ENCODE data around the gene HS6ST2.
"Not testable (repeated sequence)": the region's sequence is repeated elsewhere in the genome, so short reads cannot be mapped to it uniquely, and the experiment has no call there.

The HS6ST2 gene

GRCh38 chrX:132958091-132958703 is at the start of gene HS6ST2:
TSS of gene HS6ST2 (minus strand) at chrX:132958629.
- no peak for DNase-seq

DNA sequence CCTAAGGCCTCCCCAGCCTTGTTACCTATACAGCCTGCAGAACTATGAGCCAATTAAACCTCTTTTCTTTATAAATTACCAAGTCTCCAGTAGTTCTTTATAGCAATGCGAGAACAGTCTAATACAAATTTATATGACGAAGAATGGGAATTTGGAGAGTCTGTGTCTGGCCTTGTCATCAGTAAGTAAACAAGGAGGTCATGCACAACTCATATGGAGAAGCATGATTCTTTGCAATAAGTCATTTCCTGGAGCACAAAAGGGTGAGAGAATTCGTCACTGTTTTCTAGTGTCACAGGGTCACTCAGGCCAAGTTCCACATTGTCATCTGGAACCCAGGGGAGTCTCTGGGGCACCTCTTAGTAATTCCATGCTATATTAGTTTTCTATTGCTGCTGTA is 49.0 kb upstream of the HS6ST2 start:
- DNase-seq, result no peak

DNA sequence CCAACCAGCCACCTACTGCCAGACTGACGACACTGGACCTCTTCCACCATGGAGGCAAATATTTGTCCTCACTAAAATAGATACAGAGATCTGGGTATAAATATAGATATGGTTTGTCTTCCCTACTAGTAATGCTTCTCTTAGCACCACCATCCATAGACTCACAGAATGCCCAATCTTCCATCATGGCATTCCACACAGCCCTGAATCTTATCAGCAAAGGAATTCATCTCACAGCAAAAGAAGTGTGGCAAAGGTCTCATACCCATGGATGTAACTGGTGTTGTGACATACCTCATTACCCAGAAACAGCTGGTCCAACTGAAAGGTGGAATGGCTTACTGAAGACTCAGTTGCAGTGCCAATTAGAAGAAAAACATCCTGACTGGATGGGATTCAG is 47.2 kb upstream of the HS6ST2 start:
- DNase-seq, result no peak

DNA sequence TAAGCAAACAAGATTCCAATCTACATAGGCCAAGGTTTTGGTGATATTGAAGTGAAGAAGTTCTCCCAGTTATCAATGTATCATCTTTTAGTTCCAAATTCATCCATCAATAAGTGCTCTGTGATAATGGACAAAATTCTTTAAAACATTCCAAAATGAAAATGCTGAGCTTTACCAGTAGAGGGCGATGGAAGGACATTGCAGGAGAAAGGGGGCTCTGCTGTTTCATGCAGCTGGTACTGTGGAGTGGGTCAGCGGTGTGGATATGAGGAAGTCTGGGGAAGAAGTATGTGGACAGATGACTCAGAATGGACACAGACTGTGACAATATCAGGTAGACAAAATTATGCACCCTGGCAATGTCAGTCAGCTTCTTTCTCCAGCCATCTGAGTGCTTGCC is 46.6 kb upstream of the HS6ST2 start:
- DNase-seq, result peak in 1 of 3 experiments; percentile 38

DNA sequence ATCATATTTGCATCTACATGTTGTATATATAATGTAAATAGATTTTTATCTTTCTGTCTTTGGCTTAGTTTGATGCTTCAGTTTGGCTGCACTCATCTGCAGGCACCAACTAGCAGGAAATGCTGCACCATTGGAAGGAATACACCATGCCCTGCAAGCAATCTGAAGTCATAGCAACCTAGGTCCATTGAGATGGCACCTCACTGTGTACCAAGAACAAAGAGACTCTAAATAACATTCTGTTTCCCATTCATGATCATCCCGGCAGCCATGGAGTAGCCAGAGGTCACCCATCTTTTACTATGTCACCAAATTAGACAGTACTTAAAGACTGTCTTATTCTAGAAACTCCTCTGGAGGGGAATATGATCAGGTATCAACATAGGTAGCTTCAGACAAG is 40.8 kb upstream of the HS6ST2 start:
- peak in 1 of 3 experiments; percentile 26 for DNase-seq

DNA sequence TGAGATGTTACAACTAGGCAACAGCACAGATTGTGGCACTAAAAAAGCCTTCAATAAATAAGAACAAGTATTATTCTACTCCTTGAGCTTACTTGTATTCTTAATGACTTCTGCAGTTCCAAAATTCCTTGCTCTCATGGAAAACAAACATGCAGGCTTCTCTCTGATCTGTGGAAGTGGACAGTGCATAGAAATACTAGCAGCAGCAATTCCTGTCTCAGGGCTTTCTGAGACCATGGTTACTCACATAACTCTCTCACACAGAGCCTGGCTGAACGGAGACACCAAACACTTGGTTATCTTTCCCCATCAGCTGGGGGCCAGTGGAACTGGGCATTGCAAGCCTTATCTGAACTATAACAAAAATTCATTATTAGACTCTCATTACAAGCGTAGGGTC is 32.4 kb upstream of the HS6ST2 start:
- DNase-seq, result no peak

- DNase-seq, result no peak
Measured at GRCh38 chrX:132986556-132986955, 28.1 kb upstream of the HS6ST2 start.

DNA sequence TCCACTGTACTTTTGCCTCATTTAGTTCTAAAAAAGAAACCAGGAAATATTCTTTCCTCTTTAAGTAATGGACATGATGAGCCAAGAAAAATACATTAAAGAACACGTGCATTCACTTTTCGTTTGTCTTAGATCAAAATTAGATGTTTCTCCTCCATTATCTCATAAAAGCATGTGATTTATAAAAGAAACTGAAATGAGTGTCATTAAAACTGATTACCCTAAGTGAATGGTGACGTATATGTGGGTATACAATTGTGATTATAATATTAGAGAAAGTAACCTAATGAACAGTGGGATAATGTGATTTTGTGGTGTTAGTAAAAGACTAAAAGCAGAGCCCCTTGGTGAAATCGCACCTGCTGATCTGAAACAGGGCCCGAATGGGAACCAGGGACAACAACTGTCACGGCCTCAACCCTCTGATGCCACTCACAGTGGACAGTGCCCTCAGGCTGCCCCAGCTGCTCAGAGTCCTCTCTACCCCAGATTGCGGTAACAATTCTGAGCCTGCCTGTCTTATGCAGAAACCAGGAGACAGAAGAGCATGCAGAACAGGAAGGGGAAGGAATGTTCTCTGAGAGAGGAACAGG is 25.7 kb upstream of the HS6ST2 start:
- DNase-seq, result no peak

DNA sequence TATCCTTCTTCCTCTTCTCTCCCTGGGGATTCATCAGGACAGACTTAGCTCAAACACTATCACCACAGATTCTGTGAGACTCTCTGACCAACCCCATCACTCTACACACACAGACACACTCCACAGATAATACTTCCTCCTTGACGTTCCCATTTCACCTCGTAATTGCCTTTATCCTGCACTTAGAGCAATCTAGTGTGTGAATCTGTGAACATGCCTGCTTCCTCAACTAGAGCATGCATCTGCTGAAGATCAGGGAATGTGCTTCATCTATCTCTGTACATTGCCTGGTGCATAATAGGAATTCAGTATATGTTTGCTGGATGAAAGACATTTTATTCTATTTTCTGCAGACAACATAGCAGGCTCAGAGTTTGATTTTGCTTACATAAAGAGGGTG is 25.1 kb upstream of the HS6ST2 start:
- DNase-seq, result no peak

GRCh38 chrX:132980035-132980434 is 21.6 kb upstream of the HS6ST2 start:
- DNase-seq, result not testable (repeated sequence)

- DNase-seq, result peak in 2 of 3 experiments; percentile 3 to 29
Measured at GRCh38 chrX:132968296-132968949, 10.0 kb upstream of the HS6ST2 start.

DNA sequence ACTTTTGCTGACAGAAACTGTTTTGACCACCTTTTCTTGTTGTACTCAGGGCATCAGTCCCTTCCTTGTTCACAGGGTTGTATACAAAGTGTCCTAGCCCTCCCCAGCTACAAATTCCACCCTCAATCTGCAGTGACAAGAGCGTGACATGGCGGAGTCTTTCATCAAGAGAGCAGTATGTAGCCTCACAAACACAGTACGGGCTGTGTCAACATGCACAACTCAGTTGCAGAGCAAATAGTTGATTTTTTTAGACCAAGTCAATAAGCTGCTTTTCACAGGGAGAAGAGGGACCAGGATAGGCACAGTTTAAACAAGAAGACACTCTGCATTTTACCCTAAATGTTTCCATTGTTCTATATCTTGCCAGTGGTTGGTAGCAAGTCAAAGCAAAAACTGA is 8.6 kb upstream of the HS6ST2 start:
- DNase-seq, result no peak

DNA sequence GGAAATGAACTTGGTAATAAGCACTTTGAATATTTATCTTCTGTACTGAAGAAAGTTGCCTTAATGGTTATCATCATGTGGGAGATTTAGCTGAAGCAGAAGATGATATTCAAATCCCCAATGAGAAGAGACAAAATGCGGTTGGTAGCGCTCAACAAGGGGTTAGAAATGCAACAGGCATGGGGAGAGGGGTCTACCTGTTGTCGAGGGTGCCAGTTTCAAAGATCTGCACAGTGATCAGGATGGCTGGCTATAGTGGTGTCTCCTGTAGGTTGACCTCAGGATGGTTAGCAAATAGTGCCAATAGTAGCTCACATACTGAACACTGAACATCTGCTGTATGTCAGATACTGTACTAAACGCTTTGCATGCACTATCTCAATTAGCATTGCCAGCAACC is 7.0 kb upstream of the HS6ST2 start:
- DNase-seq, result no peak

GRCh38 chrX:132961511-132961910 is 3.1 kb upstream of the HS6ST2 start:
- no peak for DNase-seq

- peak in 1 of 3 experiments; percentile 22 for DNase-seq
Measured at GRCh38 chrX:132957211-132958090, 978 bp downstream of the HS6ST2 start.

GRCh38 chrX:132956421-132957210 is 1.8 kb downstream of the HS6ST2 start:
- DNase-seq, result no peak

GRCh38 chrX:132955690-132956089 is 2.7 kb downstream of the HS6ST2 start:
- no peak for DNase-seq

DNA sequence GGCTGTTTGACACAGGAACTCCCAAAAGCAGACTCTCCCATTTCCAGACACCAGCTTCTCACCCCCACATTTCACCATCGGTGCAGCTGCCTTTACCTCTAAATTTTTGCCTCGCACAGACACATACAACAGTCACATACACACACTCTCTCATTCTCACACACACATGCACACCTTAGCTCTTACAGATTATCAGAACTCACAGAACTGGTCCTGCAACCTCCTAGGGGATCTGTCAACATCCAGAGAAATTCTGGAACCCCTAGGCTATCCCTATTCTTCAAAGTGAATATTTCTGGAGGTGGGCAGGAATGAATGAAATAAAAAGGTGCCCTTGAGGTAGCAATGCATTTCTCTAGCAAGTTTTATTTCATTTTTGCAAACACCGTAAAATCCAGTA is 4.1 kb downstream of the HS6ST2 start:
- DNase-seq, result peak in 1 of 3 experiments; percentile 23

DNA sequence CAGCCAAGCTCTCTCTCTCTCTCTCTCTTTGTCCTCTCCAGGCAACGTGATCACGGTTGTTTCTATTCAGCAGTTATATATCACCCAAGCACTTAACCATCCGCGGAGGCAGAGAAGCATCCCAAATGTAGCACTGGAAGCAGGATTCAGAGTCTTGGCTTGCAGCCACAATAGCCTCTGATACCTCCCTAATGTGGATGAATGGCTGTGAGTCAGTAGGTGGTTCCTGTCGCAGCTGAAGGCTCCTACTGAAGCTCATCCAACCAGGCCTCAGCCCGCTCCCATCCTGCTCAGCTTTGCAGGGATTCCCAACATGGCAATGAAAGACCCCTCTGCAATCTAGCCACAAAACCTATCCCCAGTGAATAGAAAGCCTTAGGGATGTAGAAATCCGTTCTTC is 5.1 kb downstream of the HS6ST2 start:
- no peak for DNase-seq

DNA sequence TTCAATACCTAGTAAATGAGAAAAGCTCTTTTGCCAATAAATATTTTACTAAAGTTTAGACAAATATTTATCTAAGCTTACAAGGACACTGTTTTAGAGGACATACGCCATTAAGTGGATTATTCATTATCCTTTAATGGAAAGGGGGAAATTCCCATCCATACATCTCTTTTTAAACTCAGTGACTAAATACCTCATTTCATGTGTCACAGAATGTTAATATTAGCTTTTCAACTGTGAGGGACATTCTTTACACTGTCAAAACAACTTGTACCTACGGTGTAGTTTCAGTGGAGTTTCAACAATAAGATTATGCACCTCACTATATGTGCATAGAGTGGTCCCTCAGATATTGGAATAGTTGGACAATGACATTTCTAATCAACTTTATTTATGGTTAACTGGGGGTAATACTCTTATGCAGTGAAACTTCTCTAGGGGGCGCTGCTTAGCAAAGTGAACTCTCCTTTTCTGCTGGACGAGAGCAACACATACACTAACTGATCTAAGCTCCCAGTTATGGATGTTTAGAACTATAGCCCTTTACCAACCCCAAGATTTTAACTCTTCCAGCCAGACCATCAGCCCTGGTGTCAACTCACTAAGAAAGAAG is 9.7 kb downstream of the HS6ST2 start:
- DNase-seq, result no peak

DNA sequence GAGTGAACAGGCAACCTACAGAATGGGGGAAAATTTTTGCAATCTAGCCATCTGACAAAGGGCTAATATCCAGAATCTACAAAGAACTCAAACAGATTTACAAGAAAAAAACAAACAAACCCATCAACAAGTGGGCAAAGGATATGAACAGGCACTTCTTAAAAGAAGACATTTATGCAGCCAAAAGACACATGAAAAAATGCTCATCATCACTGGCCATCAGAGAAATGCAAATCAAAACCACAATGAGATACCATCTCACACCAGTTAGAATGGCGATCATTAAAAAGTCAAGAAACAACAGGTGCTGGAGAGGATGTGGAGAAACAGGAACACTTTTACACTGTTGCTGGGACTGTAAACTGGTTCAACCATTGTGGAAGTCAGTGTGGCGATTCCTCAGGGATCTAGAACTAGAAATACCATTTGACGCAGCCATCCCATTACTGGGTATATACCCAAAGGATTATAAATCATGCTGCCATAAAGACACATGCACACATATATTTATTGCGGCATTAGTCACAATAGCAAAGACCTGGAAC is 13.3 kb downstream of the HS6ST2 start:
- DNase-seq, result not testable (repeated sequence)
